PFSK-1 (cell line): ENCODE results near the gene SPATS1.

Experiments used
- FOXP2 ChIP-seq: optimal IDR thresholded peaks from 2 replicates; pipeline ENCODE3; 2011; ENCODE audit warnings: borderline replicate concordance, control low read depth, inconsistent platforms; ENCODE audit not compliant: insufficient read depth; ENCODE audit errors: extremely low read length, extremely low read depth
- POLR2AphosphoS5 ChIP-seq: IDR thresholded peaks from 2 replicates; pipeline ENCODE4 v1.6.1; 2012; ENCODE audit warnings: low read depth, mild to moderate bottlenecking, control low read depth, low read length, moderate library complexity
- TAF1 ChIP-seq: IDR thresholded peaks from 2 replicates; pipeline ENCODE4 v1.6.1; 2012; ENCODE audit warnings: low read length, control low read depth, borderline replicate concordance; ENCODE audit not compliant: insufficient read depth
- TF ChIP-seq, protein P1 (sequence below), 2 experiments: IDR thresholded peaks; 2 replicates each; pipeline versions ENCODE4 v1.6.1 to v1.8.0; 2011 to 2012; ENCODE audit warnings: low read depth in 2 of 2, low read length in 2 of 2, control low read depth in 1 of 2, inconsistent platforms in 1 of 2, mild to moderate bottlenecking in 1 of 2, moderate library complexity in 1 of 2; ENCODE audit not compliant: insufficient read depth in 1 of 2

DNA sequence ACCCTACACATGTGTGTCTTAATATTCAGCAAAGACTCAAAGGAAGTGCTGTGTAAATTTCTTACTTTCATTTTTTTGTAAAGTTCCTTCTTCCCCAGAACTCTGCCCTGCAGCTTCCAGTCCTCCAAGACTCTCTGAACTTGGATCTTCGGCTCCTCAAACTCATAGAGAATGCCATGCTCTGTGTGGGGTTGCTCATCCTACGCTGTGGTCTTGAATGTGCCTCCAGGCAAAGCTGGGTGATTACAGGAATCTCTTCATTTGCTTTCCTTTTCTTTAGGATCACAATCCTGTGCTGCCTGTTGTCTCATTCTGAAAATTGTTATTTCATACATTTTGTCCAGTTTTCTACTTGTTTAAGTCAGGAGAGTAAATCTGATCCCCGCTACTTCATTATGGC is 30.6 kb downstream of the SPATS1 start:
- TF ChIP-seq, protein P1, sequence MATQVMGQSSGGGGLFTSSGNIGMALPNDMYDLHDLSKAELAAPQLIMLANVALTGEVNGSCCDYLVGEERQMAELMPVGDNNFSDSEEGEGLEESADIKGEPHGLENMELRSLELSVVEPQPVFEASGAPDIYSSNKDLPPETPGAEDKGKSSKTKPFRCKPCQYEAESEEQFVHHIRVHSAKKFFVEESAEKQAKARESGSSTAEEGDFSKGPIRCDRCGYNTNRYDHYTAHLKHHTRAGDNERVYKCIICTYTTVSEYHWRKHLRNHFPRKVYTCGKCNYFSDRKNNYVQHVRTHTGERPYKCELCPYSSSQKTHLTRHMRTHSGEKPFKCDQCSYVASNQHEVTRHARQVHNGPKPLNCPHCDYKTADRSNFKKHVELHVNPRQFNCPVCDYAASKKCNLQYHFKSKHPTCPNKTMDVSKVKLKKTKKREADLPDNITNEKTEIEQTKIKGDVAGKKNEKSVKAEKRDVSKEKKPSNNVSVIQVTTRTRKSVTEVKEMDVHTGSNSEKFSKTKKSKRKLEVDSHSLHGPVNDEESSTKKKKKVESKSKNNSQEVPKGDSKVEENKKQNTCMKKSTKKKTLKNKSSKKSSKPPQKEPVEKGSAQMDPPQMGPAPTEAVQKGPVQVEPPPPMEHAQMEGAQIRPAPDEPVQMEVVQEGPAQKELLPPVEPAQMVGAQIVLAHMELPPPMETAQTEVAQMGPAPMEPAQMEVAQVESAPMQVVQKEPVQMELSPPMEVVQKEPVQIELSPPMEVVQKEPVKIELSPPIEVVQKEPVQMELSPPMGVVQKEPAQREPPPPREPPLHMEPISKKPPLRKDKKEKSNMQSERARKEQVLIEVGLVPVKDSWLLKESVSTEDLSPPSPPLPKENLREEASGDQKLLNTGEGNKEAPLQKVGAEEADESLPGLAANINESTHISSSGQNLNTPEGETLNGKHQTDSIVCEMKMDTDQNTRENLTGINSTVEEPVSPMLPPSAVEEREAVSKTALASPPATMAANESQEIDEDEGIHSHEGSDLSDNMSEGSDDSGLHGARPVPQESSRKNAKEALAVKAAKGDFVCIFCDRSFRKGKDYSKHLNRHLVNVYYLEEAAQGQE (IDR thresholded peaks at IDR 0.05; ENCODE audit: insufficient read depth in 1 of 2, low read depth in 2 of 2, low read length in 2 of 2) = no peak
- TF ChIP-seq TAF1 (no peak), POLR2AphosphoS5 (no peak), FOXP2 (no peak)
